ENCODE data around the gene WHRN. TPM values are rescaled to one million over a fixed set of nuclear protein-coding genes. Genes with fewer than 3 reads are reported as not detected.

Gene WHRN
- total RNA-seq, 1 donor from 2014 or later: 12.2 TPM

GRCh38 chr9:114546851-114547250 is 41.6 kb upstream of the WHRN start:
- no peak for DNase-seq (ENCODE audit: extremely low spot score, unreplicated experiment)
- Mint-ChIP-seq H3K4me3 (no peak overlapping the region), H3K27me3 (peaks cover 38% of the 10 kb centered on the region), H3K4me1 (ENCODE audit: unreplicated experiment) (peaks cover 2% of the 10 kb centered on the region), H3K9me3 (peaks cover 2% of the 10 kb centered on the region), H3K27ac (no peak overlapping the region), H3K36me3 (no peaks in the 10 kb centered on the region)
- TF ChIP-seq, protein P1, sequence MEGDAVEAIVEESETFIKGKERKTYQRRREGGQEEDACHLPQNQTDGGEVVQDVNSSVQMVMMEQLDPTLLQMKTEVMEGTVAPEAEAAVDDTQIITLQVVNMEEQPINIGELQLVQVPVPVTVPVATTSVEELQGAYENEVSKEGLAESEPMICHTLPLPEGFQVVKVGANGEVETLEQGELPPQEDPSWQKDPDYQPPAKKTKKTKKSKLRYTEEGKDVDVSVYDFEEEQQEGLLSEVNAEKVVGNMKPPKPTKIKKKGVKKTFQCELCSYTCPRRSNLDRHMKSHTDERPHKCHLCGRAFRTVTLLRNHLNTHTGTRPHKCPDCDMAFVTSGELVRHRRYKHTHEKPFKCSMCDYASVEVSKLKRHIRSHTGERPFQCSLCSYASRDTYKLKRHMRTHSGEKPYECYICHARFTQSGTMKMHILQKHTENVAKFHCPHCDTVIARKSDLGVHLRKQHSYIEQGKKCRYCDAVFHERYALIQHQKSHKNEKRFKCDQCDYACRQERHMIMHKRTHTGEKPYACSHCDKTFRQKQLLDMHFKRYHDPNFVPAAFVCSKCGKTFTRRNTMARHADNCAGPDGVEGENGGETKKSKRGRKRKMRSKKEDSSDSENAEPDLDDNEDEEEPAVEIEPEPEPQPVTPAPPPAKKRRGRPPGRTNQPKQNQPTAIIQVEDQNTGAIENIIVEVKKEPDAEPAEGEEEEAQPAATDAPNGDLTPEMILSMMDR (conservative IDR thresholded peaks at IDR 0.05): no peak

GRCh38 chr9:114545055-114545454 is 39.8 kb upstream of the WHRN start:
- peaks cover 36% of the 10 kb centered on the region for H3K27me3 Mint-ChIP-seq
- no peaks in the 10 kb centered on the region for H3K36me3 Mint-ChIP-seq
- H3K27ac Mint-ChIP-seq: no peak overlapping the region
- no peaks in the 10 kb centered on the region for H3K9me3 Mint-ChIP-seq
- no peak for DNase-seq (ENCODE audit: extremely low spot score, unreplicated experiment)
- no peaks in the 10 kb centered on the region for H3K4me1 Mint-ChIP-seq (ENCODE audit: unreplicated experiment)
- H3K4me3 Mint-ChIP-seq: no peak overlapping the region
- TF ChIP-seq, protein P1 (conservative IDR thresholded peaks at IDR 0.05): no peak

GRCh38 chr9:114539701-114540380 is 34.6 kb upstream of the WHRN start:
- TF ChIP-seq, protein P1 (conservative IDR thresholded peaks at IDR 0.05): no peak
- Mint-ChIP-seq H3K4me3 (peak overlapping the region; percentile 55), H3K27me3 (peaks cover 6% of the 10 kb centered on the region), H3K27ac (peak overlapping the region; percentile 74), H3K4me1 (ENCODE audit: unreplicated experiment) (peaks cover 5% of the 10 kb centered on the region), H3K36me3 (no peaks in the 10 kb centered on the region), H3K9me3 (no peaks in the 10 kb centered on the region)
- DNase-seq (ENCODE audit: extremely low spot score, unreplicated experiment): no peak

GRCh38 chr9:114538241-114538640 is 33.0 kb upstream of the WHRN start:
- Mint-ChIP-seq H3K4me3 (no peak overlapping the region), H3K27me3 (peaks cover 3% of the 10 kb centered on the region), H3K9me3 (no peaks in the 10 kb centered on the region), H3K27ac (peak overlapping the region; percentile 40), H3K4me1 (ENCODE audit: unreplicated experiment) (peaks cover 5% of the 10 kb centered on the region), H3K36me3 (no peaks in the 10 kb centered on the region)
- TF ChIP-seq, protein P1 (conservative IDR thresholded peaks at IDR 0.05): no peak
- DNase-seq (ENCODE audit: extremely low spot score, unreplicated experiment): no peak

- H3K27me3 Mint-ChIP-seq: peaks cover 3% of the 10 kb centered on the region
- H3K4me1 Mint-ChIP-seq (ENCODE audit: unreplicated experiment): no peaks in the 10 kb centered on the region
- TF ChIP-seq, protein P1 (conservative IDR thresholded peaks at IDR 0.05): no peak
- no peaks in the 10 kb centered on the region for H3K36me3 Mint-ChIP-seq
- H3K4me3 Mint-ChIP-seq: no peak overlapping the region
- no peak for DNase-seq (ENCODE audit: extremely low spot score, unreplicated experiment)
- H3K9me3 Mint-ChIP-seq: no peaks in the 10 kb centered on the region
- H3K27ac Mint-ChIP-seq: no peak overlapping the region
Measured at GRCh38 chr9:114532561-114533237, 27.4 kb upstream of the WHRN start.
